Panc1 (cell line): ENCODE results near the gene EML1. TPM values are rescaled to one million over a fixed set of nuclear protein-coding genes. Genes with fewer than 3 reads are reported as not detected.

ENCODE experiments used
- ATAC-seq: fragments of 200-7000 bp; cut with Tn5 transposase; 2 replicates; pipeline ENCODE4 v1.9.1; 2020; ENCODE audit warnings: mild to moderate bottlenecking, moderate library complexity
- Bru-seq: library from RNA; stranded (reverse); fragments of 400-500 nt; gene quantifications from one replicate; lab custom pipeline; 2021; lab: Mats Ljungman, UMichigan
- BruChase-seq, 2 experiments: library from RNA; stranded (reverse); fragments of 400-500 nt; gene quantifications; one replicate each; lab custom pipeline; 2021; lab: Mats Ljungman, UMichigan
- BruUV-seq: library from RNA; stranded (reverse); fragments of 400-500 nt; replicated peaks from 2 replicates; lab custom pipeline; 2021; lab: Mats Ljungman, UMichigan
- CTCF ChIA-PET: fragments of 300-600 bp; sonication (Branson Sonifier 250); formaldehyde crosslinking; loops from one replicate; lab custom pipeline; 2022; ENCODE audit warnings: antibody characterized with exemption; lab: Charles Lee
- POLR2A ChIA-PET: fragments of 300-600 bp; sonication (Branson Sonifier 250); formaldehyde crosslinking; loops from one replicate; lab custom pipeline; 2022; ENCODE audit warnings: antibody characterized with exemption; lab: Charles Lee
- DNase-seq: peaks from one replicate; pipeline ENCODE4 v3.0.0-alpha.2; 2010; ENCODE audit warnings: low read depth, low spot score
- H3K27ac ChIP-seq: 2 replicates; pipeline ENCODE4 v1.5.1; 2011; ENCODE audit warnings: mild to moderate bottlenecking, low read length, inconsistent platforms
- H3K27me3 ChIP-seq: fragments of 200-500 bp; sonication (Bioruptor generic); 2 replicates; pipeline ENCODE4 v1.6.0; 2014; ENCODE audit warnings: low read length, inconsistent platforms; ENCODE audit not compliant: control insufficient read depth, insufficient read depth
- H3K36me3 ChIP-seq: fragments of 200-500 bp; sonication (Bioruptor generic); 2 replicates; pipeline ENCODE4 v1.5.1; 2014; ENCODE audit warnings: inconsistent platforms, mild to moderate bottlenecking, low read length, moderate library complexity; ENCODE audit not compliant: control insufficient read depth, insufficient read depth
- H3K4me1 ChIP-seq: 2 replicates; pipeline ENCODE4 v1.5.1; 2011; ENCODE audit warnings: inconsistent platforms, mild to moderate bottlenecking, low read length, moderate library complexity; ENCODE audit not compliant: control insufficient read depth, insufficient read depth
- H3K4me3 ChIP-seq, 2 experiments: 2 replicates each; pipeline ENCODE4 v1.5.1; 2011 to 2012; ENCODE audit warnings: low read depth in 2 of 2, low read length in 2 of 2, mild to moderate bottlenecking in 2 of 2, inconsistent platforms in 1 of 2, moderate library complexity in 1 of 2
- H3K9me3 ChIP-seq: fragments of 200-500 bp; sonication (Bioruptor generic); 2 replicates; pipeline ENCODE4 v1.5.1; 2014; ENCODE audit warnings: low read depth, mild to moderate bottlenecking, inconsistent platforms, low read length, moderate library complexity; ENCODE audit not compliant: control insufficient read depth, insufficient read depth
- POLR2AphosphoS5 ChIP-seq: IDR thresholded peaks from 2 replicates; pipeline ENCODE4 v1.6.1; 2012; ENCODE audit warnings: mild to moderate bottlenecking, low read depth, low read length, moderate library complexity
- SIN3A ChIP-seq: IDR thresholded peaks from 2 replicates; pipeline ENCODE4 v1.6.1; 2012; ENCODE audit warnings: low read depth, mild to moderate bottlenecking, low read length, moderate library complexity, borderline replicate concordance; ENCODE audit not compliant: insufficient read depth
- TCF7L2 ChIP-seq: IDR thresholded peaks from 2 replicates; pipeline ENCODE4 v1.6.1; 2011; ENCODE audit warnings: mild to moderate bottlenecking, low read depth, low read length, inconsistent platforms
- in situ Hi-C: cut with HindIII; loops from 2 replicates; pipeline ENCODE4 v1.10.0; 2016; ENCODE audit warnings: low sequenced_read_pairs, low pct_unique_long_range_greater_than_20kb
- intact Hi-C: fragments of 100-400 bp; cut with micrococcal nuclease; formaldehyde crosslinking; loops from one replicate; pipeline ENCODE4 v1.10.0; 2022; ENCODE audit not compliant: unreplicated experiment
- long read RNA-seq: library from polyadenylated mRNA; unstranded; transcript quantifications from one replicate; pipeline ENCODE4 v2.0.0, GENCODE V29; 2021; ENCODE audit not compliant: unreplicated experiment
- polyA plus RNA-seq: library from polyadenylated mRNA; unstranded; fragments of >200 nt; gene quantifications from one replicate; pipeline ENCODE4 v1.2.1, GENCODE V29; 2012; ENCODE audit warnings: missing spikeins; ENCODE audit not compliant: insufficient read length
- total RNA-seq: library from RNA; stranded (reverse); gene quantifications from one replicate; pipeline ENCODE4 v1.2.1, GENCODE V29; 2021; ENCODE audit not compliant: unreplicated experiment
- TF ChIP-seq, protein P1 (sequence below): fragments of 450-650 bp; IDR thresholded peaks from 2 replicates; pipeline ENCODE4 v1.5.1; 2017; ENCODE audit warnings: mild to moderate bottlenecking
- TF ChIP-seq, protein P2 (sequence below), 2 experiments: IDR thresholded peaks; 2 replicates each; pipeline ENCODE4 v1.6.1; 2011 to 2012; ENCODE audit warnings: low read depth in 2 of 2, control low read depth in 1 of 2, low read length in 1 of 2, mild to moderate bottlenecking in 1 of 2, moderate library complexity in 1 of 2; ENCODE audit not compliant: insufficient read depth in 1 of 2

Gene EML1, protein sequence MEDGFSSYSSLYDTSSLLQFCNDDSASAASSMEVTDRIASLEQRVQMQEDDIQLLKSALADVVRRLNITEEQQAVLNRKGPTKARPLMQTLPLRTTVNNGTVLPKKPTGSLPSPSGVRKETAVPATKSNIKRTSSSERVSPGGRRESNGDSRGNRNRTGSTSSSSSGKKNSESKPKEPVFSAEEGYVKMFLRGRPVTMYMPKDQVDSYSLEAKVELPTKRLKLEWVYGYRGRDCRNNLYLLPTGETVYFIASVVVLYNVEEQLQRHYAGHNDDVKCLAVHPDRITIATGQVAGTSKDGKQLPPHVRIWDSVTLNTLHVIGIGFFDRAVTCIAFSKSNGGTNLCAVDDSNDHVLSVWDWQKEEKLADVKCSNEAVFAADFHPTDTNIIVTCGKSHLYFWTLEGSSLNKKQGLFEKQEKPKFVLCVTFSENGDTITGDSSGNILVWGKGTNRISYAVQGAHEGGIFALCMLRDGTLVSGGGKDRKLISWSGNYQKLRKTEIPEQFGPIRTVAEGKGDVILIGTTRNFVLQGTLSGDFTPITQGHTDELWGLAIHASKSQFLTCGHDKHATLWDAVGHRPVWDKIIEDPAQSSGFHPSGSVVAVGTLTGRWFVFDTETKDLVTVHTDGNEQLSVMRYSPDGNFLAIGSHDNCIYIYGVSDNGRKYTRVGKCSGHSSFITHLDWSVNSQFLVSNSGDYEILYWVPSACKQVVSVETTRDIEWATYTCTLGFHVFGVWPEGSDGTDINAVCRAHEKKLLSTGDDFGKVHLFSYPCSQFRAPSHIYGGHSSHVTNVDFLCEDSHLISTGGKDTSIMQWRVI
- total RNA-seq: 35.3 TPM
- polyA plus RNA-seq: 34.8 TPM
- percentile 63 among the genes with signal in this experiment for Bru-seq, nascent RNA
- percentile 54 among the genes with signal in this experiment for BruChase-seq, experiment 1, labeled RNA remaining after a 2-hour chase
- percentile 61 among the genes with signal in this experiment for BruChase-seq, experiment 2, labeled RNA remaining after a 6-hour chase
- long read RNA-seq, full-length matches to known transcripts: 60 of 114 reads
- long read RNA-seq, partial matches to known transcripts: 11 of 114 reads
- long read RNA-seq, other reads (novel, unspliced or antisense): 43 of 114 reads

DNA sequence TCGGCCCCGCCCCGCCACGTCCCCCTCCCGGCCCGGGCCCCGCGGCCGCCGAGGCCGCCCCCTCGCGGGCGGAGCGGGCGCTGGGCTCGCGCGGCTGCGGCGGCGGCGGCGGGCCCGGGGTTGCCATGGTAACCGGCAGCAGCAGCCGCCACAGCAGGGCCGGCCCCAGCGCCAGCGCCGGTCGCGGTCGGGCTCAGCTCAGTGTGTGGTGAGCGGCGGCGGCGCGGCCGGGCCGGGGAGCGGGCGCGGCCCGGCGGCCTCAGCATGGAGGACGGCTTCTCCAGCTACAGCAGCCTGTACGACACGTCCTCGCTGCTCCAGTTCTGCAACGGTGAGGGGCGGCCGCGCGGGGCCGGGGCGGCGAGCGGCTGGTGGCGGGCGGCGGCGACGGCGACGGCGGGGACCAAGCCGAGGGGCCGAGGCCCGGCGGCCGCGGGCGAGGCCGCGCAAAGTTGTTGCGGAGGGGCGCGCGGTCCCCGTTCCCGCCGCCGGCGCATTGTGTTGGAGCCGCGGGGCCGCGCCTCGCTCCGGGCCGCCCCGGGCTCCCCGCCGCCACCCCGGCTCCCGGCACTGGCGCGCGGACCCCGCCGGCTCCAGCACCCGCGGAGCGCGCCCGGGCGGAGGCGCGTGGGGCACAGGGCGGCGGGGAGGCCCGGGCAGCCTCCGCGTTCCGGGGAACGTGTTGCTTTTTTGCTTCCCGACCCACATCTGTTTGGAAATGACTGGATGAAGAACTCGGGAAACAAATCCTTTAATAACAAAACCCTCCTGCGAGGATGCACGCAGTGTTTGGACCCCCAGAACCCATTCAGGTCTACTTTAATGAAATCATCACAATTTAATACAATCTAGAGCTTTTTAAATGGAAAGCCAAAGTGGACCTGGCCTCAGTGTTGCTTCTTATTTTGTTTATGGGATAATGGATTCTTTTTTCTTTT is at the start of gene EML1:
EML1 (plus strand) TSS at position 201 of the 938 bp plus-strand sequence; CDS start at position 265, 64 bp downstream.
- DNase-seq (no peak), ATAC-seq (peak; percentile 97)
- BruUV-seq: no TSS peak
- in situ Hi-C loops: no loop called here
- peak within 1 kb of the TSS; percentile 60 to 64 for H3K4me3 ChIP-seq
- peaks cover 16% of the 10 kb centered on the region for H3K4me1 ChIP-seq
- POLR2A ChIA-PET: interaction anchor here (1.1 kb wide), 1 partner anchor 38 kb away, joined by 4 read pairs; no protein-coding TSS in a partner anchor
- TF ChIP-seq, protein P1, sequence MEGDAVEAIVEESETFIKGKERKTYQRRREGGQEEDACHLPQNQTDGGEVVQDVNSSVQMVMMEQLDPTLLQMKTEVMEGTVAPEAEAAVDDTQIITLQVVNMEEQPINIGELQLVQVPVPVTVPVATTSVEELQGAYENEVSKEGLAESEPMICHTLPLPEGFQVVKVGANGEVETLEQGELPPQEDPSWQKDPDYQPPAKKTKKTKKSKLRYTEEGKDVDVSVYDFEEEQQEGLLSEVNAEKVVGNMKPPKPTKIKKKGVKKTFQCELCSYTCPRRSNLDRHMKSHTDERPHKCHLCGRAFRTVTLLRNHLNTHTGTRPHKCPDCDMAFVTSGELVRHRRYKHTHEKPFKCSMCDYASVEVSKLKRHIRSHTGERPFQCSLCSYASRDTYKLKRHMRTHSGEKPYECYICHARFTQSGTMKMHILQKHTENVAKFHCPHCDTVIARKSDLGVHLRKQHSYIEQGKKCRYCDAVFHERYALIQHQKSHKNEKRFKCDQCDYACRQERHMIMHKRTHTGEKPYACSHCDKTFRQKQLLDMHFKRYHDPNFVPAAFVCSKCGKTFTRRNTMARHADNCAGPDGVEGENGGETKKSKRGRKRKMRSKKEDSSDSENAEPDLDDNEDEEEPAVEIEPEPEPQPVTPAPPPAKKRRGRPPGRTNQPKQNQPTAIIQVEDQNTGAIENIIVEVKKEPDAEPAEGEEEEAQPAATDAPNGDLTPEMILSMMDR: peak; percentile 74
- no peak; the same call in 1 of the 2 replicates for TF ChIP-seq SIN3A
- H3K27me3 ChIP-seq: no peaks in the 10 kb centered on the region
- intact Hi-C loops: loop anchor here (10.0 kb wide), 1 partner anchor 91 kb away; no protein-coding TSS in a partner anchor
- CTCF ChIA-PET: no interaction called here
- no peaks in the 10 kb centered on the region for H3K36me3 ChIP-seq
- H3K9me3 ChIP-seq: no peaks in the 10 kb centered on the region
- peak within 1 kb of the TSS; percentile 90 for H3K27ac ChIP-seq

DNA sequence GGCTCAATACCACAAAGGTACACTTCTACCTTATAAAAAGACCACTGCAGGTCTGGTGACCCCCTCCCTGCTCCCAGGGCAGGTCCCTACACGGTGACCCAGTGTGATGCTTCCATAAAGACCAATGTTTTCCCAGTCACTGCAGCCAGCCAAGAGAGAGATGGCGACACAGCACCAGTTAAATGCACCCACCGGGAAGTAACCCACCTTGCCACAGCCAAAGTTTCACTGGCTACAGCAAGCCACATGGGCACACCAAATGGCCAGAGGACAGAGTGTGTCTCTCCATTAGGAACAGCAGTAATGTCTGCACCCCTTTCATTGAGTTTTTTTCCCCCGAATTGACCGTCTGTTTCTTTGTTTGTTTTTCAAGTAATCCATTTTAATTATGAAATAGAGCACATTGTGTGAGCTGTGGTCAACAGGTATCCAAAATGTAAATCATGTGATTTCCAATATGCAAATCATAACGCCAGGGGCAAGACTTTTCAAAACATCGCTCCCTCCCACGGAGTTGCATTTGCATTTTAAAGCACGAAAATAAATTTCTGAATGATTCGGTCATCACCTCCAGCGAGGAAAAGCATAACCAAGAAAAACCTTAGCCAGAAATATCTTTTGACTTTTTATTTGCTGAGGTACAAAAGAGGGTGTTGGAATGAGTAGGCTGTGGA is 48.9 kb upstream of the EML1 start:
- Histone ChIP-seq H3K27me3 (no peaks in the 10 kb centered on the region), H3K4me3 (no peak overlapping the region), H3K36me3 (no peaks in the 10 kb centered on the region), H3K27ac (no peak overlapping the region), H3K4me1 (peaks cover 18% of the 10 kb centered on the region), H3K9me3 (no peaks in the 10 kb centered on the region)
- in situ Hi-C loops: no loop called here
- TF ChIP-seq POLR2AphosphoS5 (no peak), TCF7L2 (no peak), SIN3A (no peak)
- TF ChIP-seq, protein P2, sequence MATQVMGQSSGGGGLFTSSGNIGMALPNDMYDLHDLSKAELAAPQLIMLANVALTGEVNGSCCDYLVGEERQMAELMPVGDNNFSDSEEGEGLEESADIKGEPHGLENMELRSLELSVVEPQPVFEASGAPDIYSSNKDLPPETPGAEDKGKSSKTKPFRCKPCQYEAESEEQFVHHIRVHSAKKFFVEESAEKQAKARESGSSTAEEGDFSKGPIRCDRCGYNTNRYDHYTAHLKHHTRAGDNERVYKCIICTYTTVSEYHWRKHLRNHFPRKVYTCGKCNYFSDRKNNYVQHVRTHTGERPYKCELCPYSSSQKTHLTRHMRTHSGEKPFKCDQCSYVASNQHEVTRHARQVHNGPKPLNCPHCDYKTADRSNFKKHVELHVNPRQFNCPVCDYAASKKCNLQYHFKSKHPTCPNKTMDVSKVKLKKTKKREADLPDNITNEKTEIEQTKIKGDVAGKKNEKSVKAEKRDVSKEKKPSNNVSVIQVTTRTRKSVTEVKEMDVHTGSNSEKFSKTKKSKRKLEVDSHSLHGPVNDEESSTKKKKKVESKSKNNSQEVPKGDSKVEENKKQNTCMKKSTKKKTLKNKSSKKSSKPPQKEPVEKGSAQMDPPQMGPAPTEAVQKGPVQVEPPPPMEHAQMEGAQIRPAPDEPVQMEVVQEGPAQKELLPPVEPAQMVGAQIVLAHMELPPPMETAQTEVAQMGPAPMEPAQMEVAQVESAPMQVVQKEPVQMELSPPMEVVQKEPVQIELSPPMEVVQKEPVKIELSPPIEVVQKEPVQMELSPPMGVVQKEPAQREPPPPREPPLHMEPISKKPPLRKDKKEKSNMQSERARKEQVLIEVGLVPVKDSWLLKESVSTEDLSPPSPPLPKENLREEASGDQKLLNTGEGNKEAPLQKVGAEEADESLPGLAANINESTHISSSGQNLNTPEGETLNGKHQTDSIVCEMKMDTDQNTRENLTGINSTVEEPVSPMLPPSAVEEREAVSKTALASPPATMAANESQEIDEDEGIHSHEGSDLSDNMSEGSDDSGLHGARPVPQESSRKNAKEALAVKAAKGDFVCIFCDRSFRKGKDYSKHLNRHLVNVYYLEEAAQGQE (IDR thresholded peaks at IDR 0.05; ENCODE audit: insufficient read depth in 1 of 2, low read depth in 2 of 2, low read length in 1 of 2): no peak
- TF ChIP-seq, protein P1: no peak
- DNase-seq (no peak), ATAC-seq (no peak)
- intact Hi-C loops: no loop called here
- ChIA-PET CTCF (no interaction called here), POLR2A (no interaction called here)
- BruUV-seq: no TSS peak
